Inflammatory macrophage treated with lipopolysaccharide for 4 hours (primary cell): ENCODE measurements around the gene L3MBTL4.
"Not testable (repeated sequence)": the region's sequence is repeated elsewhere in the genome, so short reads cannot be mapped to it uniquely, and the experiment has no call there.

Source experiments
- DNase-seq: peaks from one replicate; pipeline ENCODE4 v3.0.0-alpha.2; 2020

The L3MBTL4 gene

DNA sequence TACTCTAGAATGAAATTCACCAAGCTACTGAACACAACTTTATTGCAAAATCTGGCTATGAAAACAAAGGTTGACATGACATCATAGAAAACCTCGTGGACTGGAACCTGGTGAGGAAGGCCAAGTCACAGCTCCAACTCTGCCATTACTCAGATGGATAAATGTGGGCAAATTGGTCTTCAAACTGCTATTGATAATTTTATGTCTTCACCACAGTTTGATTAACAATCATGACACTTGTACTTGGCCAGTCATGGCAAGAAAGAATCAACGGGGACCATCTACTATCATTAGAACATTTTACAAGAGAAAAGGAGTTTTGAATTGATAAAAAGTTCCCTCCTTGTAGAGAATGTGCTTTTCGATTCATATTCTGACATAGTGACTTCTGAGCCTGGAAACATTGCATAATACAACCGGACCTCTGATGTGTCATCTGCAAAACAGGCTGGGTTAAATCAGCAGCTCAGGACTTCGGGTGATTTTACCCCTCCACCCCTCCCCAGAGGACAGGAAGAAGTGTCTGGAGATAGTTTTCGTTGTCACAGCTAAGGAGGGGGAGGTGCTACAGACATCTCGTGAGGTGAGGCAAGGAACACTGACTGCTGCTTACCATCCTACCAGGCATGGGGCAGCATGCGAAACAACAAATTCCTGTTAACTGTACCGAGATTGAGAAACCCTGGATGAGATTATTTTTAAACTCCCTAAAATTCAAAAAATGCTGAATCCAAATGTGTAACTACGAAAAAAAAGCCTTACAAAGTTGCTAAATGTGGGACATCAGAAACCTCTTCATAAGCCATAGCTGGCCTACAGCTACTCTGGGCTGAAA lies 8.4 kb downstream of the L3MBTL4 start:
- DNase-seq = peak; percentile 90

- no peak for DNase-seq
Measured at GRCh38 chr18:6405237-6406074, 9.3 kb downstream of the L3MBTL4 start.

- DNase-seq = no peak
Measured at GRCh38 chr18:6404834-6405233, 9.9 kb downstream of the L3MBTL4 start.

GRCh38 chr18:6401687-6402086 lies 13.0 kb downstream of the L3MBTL4 start:
- DNase-seq = peak; percentile 8

DNA sequence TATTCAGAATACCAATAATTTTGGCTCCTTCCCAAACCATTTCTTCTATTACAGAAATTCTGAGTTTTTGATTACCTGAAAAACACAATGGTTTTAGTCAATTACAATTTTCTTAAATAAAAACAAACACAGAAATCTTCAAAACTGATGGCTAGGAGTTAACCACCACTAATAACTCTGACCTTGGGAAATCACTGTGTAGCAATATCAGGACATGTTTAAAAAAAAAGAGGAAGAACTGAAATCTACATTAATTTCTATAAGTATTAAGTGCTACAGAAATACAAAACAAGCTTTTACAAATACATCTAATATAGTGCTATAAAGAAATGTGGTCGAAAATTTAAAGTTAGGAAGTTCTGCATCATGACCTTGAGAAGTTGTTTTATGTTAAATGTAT lies 14.9 kb downstream of the L3MBTL4 start:
- peak; percentile 55 for DNase-seq

DNA sequence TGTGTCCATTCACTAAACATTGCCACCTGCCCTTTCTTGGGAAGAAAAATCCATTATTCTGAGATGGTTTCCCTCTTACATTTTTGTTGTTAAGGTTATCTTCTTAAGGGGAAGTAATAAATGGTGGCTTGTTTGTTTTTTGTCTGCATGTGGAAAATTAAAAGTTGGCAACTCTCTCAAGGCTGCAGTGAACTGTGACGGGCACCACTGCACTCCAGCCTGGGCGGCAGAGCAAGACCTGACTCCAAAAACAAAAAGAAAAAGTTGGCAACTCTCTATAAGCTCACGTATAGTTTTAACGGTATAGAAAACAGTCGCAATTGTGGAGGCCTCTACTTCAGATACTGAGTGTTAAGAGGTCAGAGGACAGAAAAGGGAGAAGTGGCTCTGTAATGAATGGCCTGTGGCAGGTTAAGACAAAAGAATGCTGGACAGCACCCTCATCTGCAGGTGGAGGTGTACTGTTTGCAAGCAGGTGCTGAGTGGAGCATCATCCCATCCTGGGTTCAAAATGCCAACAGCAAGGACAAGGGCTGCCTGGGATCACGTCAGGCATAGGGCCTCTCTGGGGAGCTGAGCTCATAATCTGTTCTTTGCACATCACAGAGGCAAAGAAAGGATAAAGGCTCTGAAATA lies 16.7 kb downstream of the L3MBTL4 start:
- no peak for DNase-seq

DNA sequence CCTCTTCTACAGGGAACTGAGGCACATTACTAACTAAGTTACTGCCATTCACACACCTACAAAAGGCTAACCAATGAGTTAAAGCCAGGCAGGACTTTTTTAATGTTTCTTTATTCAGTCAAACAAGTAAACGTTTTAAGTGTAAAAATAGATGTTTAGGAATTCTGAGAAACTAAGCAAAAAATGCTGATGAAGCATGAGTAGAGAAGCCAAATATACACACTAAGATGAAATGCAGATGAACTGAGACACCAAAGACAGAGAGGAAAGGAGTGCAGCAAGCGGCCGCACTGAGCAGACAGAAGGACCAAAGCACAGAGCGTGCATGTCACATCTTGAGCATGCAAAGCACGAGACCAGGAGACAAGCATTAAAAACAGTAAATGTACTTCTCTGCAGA lies 17.9 kb downstream of the L3MBTL4 start:
- DNase-seq = no peak

DNA sequence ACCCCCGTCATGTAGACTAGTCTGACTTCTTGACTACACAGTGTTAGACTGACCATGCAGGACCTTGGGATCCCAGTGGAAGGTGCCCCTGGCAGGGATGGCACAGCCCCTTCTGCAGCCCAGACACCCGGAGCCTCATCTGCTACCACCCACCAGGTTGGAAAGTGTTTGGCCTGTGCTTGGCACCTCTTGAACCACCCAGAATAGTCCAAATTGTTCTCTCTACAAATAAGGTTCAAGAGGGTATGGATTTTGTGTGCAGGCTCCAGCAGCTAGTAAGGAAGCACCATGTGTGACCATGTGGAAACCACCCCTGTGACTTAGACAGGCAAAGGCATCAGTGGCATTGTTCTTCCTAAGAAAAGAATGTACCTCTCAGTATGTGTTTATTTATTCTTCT lies 18.4 kb downstream of the L3MBTL4 start:
- no peak for DNase-seq

DNA sequence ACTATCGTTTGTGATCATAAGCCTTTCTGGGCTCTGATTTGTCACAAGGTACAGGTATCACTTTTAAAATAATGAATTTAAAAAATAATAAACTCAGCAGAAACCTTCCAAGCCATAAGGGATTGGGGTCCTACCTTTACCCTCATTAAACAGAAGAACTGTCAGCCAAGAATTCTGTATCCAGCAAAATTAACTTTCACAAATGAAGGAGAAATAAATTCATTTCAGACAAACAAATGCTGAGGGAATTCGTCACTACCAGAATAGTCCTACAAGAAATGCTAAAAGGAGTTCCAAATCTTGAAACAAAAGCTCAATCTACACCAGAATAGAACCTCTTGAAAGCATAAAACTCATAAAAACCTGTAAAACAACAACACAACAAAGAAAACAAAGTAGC lies 25.7 kb downstream of the L3MBTL4 start:
- no peak for DNase-seq

DNA sequence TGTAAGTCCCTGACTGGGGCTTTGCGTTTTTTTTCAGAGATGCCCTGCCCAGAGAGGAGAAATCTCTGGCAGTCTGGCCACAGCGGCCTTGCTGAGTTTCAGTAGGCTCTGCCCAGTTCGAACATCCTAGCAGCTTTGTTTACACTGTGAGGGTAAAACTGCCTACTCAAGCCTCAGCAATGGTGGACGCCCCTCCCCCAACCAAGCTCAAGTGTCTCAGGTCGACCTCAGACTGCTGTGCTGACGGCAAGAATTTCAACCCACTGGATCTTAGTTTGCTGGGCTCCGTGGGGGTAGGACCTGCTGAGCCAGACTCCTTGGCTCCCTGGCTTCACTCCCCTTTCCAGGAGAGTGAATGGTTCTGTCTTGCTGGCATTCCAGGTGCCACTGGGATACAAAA lies 31.7 kb downstream of the L3MBTL4 start:
- no peak for DNase-seq

- DNase-seq = not testable (repeated sequence)
Measured at GRCh38 chr18:6377473-6377872, 37.2 kb downstream of the L3MBTL4 start.

DNA sequence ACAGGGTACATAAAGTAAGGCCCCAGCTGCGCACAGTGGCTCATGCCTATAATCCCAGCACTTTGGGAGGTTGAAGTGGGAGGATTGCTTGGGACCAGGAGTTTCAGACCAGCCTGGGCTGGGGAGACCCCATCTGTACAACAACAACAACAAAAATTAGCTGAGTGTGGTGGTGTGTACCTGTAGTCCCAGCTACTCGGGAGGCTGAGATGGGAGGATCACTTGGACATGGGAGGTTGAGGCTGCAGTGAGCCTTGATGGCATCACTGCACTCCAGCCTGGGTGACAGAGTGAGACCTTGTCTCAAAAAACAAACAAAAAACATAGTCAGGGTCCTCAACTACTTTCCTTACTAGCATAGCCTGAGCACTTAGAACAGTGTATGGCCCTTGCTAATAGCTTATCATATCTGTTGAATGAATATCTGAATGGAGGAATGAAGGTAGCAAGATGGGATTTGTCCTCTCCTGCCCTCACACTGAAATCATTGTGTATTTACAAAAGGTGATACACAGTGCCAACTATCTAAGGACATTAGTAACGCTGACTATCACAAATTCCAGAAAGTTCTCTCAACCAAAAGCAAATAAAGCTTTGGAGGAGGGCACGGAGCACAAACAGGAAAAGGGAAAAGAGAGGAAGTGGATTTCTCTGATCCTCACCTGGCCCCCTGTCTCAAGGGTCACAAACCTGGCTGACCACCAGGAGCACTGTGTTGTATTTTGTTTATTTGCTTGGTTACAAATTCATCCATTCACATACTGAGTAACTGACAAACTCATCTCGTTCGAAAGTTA lies 38.1 kb downstream of the L3MBTL4 start:
- no peak for DNase-seq

DNA sequence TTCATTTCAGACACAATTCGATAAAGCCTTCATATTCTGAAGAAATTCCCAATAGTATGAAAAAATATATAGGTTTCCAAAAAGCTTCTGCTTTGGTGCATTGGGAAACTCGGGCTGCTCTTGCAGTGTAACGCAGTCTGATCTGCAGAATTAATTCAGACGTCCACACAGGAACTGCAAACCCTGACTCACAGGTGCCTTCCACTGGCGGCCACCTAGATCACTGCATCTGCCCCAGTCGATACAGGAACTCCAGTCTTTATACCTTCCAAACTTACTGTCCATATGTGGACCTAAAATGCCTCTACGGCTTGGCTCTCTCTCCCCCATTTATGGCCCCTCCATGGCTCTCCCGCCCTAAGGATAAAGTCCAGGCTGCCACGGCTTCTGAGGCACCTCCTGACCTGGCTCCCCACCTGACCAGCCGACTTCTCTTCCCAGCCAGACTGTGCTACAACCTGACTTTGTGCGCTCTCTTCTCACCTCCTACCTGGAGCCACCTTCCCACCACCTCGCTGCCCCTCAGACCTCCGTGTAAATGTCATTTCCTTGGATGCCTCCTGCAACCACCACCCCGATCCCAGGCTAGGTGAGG lies 39.7 kb downstream of the L3MBTL4 start:
- DNase-seq = no peak

DNA sequence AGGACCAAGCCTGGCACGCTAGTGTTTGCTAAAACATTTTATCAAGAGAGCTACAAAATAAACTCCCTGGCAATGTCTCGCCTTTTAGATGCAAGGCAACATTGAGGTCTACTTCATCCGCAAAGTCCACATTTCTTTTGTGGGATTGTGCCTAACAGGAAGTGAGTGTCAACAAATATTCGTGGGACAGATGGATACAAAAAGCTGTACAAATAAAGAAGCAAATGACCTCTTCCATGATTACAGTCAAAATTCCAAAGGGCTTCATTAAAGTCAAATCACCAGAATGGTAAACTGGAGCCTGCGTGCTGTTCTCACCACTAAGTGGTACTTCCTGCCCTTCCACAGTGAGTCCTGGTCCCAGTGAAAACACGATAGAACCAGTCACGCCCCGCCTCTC lies 40.4 kb downstream of the L3MBTL4 start:
- no peak for DNase-seq

GRCh38 chr18:6373187-6373586 lies 41.5 kb downstream of the L3MBTL4 start:
- DNase-seq = no peak

- DNase-seq = no peak
Measured at GRCh38 chr18:6370886-6371635, 43.6 kb downstream of the L3MBTL4 start.

GRCh38 chr18:6370410-6370809 lies 44.3 kb downstream of the L3MBTL4 start:
- no peak for DNase-seq

DNA sequence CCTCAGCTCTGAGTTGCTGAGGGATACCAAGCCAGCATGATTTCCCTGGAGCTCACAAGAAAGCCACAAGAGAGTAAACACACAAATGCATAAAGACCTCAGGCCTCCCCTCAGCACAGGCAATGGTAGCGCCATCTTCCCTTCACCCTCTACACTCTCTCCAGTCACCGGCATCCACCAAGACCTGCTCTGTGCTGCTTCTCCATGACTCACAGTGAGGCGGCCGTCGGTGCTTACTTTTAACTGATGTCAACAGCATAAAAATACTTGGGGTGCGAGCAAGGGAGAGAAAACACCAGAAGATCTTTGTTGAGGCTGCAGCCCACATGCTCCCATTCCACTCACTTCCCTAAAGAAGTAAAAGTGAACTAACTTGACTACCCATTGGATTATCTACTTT lies 46.7 kb downstream of the L3MBTL4 start:
- DNase-seq = no peak

GRCh38 chr18:6367208-6367607 lies 47.5 kb downstream of the L3MBTL4 start:
- DNase-seq = no peak

GRCh38 chr18:6366776-6367175 lies 47.9 kb downstream of the L3MBTL4 start:
- DNase-seq = no peak

GRCh38 chr18:6365385-6365784 lies 49.3 kb downstream of the L3MBTL4 start:
- no peak for DNase-seq

DNA sequence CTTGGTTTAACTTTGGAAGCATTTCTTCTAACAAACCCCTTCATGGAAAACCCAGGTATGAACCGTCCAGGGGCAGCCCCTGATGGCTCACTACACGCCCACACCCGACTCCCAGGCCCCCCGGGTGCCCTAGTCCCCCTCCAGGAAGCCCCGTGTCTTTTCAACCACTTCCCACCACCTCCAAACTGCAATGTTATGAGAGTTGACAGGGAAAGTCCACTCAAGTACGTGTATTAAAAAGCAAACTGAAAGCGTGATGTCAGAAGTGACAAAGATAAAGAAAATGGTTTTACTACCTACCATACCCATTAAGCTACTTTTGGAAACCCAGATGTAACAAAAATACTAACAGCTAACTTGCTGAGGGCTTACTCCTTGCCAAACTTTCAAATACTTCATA lies 51.5 kb downstream of the L3MBTL4 start:
- no peak for DNase-seq
